HEK293 (cell line): ENCODE measurements around the gene TNNT3.

Experiments
- CTCF ChIP-seq: fragments of 450-650 bp; formaldehyde crosslinking; IDR thresholded peaks from 2 replicates; pipeline ENCODE4 v1.5.1; 2016; ENCODE audit warnings: missing biosample characterization, missing genetic modification characterization
- TCF7L2 ChIP-seq: IDR thresholded peaks from 2 replicates; pipeline ENCODE4 v1.6.1; 2011; ENCODE audit warnings: low read depth, mild to moderate bottlenecking, inconsistent platforms, low read length, moderate library complexity, borderline replicate concordance
- TSHZ1 ChIP-seq: fragments of 450-650 bp; formaldehyde crosslinking; IDR thresholded peaks from 2 replicates; pipeline ENCODE4 v1.5.1; 2016; ENCODE audit warnings: missing biosample characterization, missing genetic modification characterization, borderline replicate concordance
- YY1 ChIP-seq: fragments of 450-650 bp; formaldehyde crosslinking; IDR thresholded peaks from 2 replicates; pipeline ENCODE4 v1.5.1; 2018; ENCODE audit warnings: missing biosample characterization, missing genetic modification characterization
- ZNF121 ChIP-seq: fragments of 450-650 bp; formaldehyde crosslinking; IDR thresholded peaks from 2 replicates; pipeline ENCODE4 v1.5.1; 2016; ENCODE audit warnings: missing biosample characterization, missing genetic modification characterization
- ZNF184 ChIP-seq: fragments of 450-650 bp; IDR thresholded peaks from 2 replicates; pipeline ENCODE4 v1.5.1; 2018; ENCODE audit warnings: missing biosample characterization, mild to moderate bottlenecking, missing genetic modification characterization
- ZNF645 ChIP-seq: fragments of 450-650 bp; formaldehyde crosslinking; IDR thresholded peaks from 2 replicates; pipeline ENCODE4; 2016; ENCODE audit warnings: missing biosample characterization, missing genetic modification characterization

GRCh38 chr11:1979607-1980006, 60.1 kb downstream of the TNNT3 start:
- TF ChIP-seq CTCF (no peak), ZNF184 (tag by site-specific recombination) (no peak), YY1 (tag by site-specific recombination) (no peak), TCF7L2 (no peak), ZNF121 (tag by site-specific recombination) (no peak), TSHZ1 (tag by site-specific recombination) (no peak), ZNF645 (tag by site-specific recombination) (no peak)
